NCI-H2029 treated with DMSO at 0.1 percent for 48 hours (cell line): ENCODE measurements around the gene ABCA13.

Source experiments
- DNase-seq: peaks from one replicate; lab custom pipeline; 2025; lab: John Stamatoyannopoulos, UW

The ABCA13 gene

GRCh38 chr7:48525736-48526732, 354.8 kb downstream of the ABCA13 start:
- no peak for DNase-seq

DNA sequence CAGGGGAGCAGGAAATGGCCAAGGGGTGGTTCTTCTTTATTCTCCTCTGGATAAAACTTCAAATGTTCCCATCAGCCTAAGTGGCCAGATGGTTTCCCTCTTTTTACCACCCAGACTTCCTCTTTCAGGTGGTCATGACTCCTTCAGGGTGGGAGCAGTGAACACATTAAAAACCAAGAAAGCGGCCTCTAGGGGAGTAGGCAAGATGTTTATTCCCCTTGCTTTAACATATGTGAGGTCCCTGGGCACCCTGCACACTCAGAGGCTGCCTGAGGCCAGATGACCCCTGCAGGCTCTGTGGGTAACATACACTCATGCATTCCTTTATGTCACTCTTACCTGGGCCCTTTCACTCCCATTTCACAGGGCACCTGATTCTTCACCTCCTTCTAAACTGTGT, 357.4 kb downstream of the ABCA13 start:
- DNase-seq: no peak

GRCh38 chr7:48537561-48537960, 366.3 kb downstream of the ABCA13 start:
- no peak for DNase-seq

DNA sequence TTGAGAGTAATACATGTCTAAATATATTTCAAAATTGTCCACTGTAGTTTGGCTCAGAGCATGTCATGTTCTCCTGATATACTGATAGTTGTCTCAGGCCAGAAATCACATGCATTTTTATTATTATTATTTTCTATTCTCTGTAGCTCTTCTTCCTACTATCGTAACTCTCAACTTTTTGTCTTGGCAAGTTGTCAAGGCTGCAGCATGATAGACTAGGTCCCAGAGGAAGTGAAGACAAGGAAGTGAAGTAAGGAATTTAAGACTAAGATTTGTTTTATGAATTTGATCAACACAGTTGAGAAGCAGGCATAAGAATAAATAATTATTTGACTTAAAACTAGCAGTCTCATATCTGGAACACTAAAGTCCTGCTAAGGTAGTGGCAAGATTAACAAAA, 369.5 kb downstream of the ABCA13 start:
- no peak for DNase-seq

GRCh38 chr7:48548667-48549066, 377.4 kb downstream of the ABCA13 start:
- DNase-seq: no peak

GRCh38 chr7:48551652-48552051, 380.4 kb downstream of the ABCA13 start:
- DNase-seq: no peak

DNA sequence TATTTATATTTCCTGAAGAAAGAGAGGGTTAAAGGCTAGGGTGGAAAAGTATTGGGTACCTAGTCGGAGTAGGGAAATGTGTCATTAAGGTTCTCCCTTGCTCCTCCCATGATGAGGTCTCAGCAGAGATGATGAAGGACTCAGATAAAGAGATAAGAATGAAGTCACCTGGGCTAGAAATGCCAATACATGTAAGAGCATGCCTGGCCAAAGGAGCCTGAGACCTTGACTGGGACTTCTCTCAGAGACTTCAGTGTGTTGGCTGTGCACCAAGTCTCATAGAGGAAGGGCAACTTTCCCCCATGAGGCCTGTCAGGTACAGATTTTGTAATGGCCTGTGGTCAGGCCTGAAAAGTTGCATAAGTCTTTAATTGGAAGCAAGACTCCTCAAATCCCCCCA, 392.1 kb downstream of the ABCA13 start:
- DNase-seq: no peak

DNA sequence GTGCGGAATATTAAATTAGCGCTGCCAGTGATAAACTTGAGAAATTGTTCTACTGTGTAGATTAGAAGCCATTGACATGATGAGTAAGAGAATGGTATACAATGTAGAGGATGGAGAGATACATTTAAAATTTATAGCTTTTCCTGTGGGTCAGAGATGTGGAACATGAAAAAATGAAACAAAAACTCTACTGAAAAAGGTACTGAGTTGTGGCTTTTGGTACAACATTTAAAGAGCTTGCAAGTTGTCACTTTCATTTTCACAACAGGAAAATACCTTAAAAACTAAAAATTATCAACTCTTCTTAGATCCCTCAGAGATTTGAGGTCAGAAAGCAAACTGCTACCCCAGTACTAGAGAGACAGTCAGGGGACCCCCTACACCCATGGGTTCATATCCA, 404.3 kb downstream of the ABCA13 start:
- no peak for DNase-seq

GRCh38 chr7:48587475-48587874, 416.2 kb downstream of the ABCA13 start:
- DNase-seq: no peak

- no peak for DNase-seq
Measured at GRCh38 chr7:48594349-48594748, 423.1 kb downstream of the ABCA13 start.

DNA sequence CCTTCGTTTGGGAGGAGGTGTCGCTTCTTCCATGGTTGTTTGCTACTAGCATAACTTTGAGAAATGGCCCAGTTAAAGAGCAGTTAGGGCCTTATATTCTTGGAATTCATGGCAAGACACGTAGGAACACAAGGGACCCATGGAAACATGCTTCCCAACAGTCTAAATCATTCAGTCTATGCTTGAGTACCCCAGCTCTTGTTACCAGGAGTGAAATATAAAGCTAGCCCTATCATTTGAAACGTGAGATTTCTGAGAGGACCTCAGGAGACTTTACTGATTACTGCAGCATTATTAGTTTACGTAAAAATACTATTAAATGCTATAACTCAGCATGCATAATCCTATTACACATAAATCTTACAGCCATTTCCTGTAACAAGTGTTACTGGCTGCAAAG, 424.5 kb downstream of the ABCA13 start:
- no peak for DNase-seq

DNA sequence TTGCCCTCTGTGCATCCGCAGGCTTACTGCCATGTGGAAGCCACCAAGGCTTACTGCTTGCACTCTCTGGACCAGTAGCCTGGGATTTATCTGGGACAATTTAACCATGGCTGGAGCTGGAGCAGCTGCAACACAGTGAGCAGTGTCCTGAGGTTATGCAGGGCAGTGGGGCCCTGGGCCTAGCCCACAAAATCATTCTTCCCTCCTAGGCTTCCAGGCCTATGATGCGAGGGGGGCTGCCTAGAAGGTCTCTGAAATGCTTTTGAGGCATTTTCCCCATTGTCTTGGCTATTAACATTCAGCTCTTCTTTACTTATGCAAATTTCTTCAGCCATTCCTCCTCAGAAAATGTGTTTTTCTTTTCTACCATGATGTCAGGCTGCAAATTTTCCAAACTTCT, 439.4 kb downstream of the ABCA13 start:
- DNase-seq: no peak

DNA sequence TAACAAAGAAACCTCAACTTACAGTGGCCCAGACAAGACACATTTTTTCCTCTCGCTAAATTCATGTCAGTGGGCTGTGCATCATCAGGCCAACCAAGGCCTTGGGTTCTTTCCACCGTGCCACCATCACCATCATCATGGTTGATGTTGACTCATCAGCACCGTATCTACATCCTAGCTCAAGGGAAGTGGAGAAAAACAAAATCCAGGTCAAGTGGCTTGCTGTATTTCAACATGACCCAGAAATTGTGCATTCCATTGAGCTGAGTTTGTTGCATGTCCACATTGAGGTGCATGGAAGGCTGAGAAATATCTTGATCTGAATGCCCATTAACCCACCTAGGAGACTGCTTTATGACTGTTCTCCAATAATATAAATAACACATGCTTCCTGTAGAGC, 440.7 kb downstream of the ABCA13 start:
- DNase-seq: no peak

DNA sequence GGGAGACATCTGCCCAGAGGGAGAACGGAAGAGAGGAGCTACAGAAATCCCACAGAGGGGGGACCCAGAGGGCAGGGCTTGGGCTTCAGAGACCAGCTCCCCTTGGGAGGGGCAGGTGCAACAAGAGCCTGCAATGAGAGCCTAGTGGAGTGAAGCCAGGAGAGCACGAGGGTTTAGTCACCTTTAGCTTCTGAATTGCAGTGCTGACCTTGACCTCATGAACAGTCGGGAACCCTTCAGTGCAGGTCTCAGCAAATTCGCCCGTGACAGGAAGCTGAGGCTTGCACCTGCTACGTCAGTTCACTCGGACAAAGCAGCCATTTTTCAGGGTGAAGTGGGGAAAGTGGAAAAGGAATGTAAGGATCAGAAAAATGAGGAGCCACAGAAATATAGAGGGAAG, 446.2 kb downstream of the ABCA13 start:
- DNase-seq: no peak

DNA sequence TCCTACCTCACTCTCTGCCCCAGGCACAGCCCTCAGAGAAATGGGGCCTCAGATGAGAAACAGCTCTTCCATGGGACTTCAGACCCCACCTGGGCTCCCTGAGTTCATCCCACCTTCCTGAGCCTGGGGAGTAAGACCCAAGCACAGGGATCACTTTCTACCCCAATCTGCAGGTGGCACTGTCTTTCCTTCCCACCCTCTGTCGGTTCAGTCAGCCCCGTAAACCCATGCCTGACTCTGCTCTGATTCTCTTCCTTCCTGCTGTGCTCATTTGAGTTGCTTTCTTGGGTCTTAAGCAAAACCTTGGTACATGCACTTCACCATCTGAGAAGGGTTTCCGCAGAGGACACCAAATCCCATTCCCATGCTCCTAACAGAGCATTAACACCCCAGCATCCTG, 446.7 kb downstream of the ABCA13 start:
- no peak for DNase-seq

DNA sequence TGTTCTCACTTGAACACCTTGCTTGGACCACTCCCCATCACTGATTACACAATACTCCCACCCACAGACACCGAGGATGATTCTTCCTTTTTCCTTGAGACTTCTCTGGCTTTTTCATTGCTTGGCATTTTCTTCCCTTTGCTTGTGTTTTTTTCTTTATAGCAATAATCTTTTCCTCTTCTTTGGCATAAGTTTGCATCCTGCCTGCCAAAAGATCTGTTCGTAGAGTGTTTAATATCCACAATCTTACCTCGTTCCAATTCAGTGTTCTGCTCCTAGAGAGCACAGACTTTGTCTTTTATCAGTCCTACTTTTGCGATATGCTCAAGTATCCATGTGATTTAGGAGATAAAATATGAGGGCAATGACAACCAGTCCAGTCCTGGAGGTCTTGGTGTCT, 449.8 kb downstream of the ABCA13 start:
- no peak for DNase-seq

- no peak for DNase-seq
Measured at GRCh38 chr7:48627164-48627563, 455.9 kb downstream of the ABCA13 start.

- no peak for DNase-seq
Measured at GRCh38 chr7:48628793-48629349, 457.6 kb downstream of the ABCA13 start.

GRCh38 chr7:48634116-48634632, 462.9 kb downstream of the ABCA13 start:
- DNase-seq: no peak

DNA sequence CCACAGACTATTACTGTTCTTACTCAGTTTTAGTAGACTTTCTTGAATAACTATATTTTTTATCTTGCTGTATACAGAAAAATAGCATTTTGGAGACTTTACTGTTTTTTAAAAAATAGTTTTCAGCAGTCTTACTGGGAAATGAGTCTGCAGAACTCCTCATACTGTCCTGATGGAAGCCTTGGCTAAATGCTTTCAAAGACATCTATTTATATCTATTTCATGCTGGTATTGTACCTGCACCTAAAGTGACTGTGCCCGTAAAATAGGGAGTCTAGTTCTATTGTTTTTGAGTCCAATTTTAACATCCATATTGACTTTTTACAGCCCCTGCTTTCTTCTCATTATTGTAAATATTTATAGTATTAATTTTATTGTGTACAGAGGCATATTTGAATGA, 464.5 kb downstream of the ABCA13 start:
- DNase-seq: no peak

GRCh38 chr7:48636391-48637015, 465.2 kb downstream of the ABCA13 start:
- no peak for DNase-seq

- DNase-seq: peak; percentile 87
Measured at GRCh38 chr7:48637382-48637781, 466.1 kb downstream of the ABCA13 start.

DNA sequence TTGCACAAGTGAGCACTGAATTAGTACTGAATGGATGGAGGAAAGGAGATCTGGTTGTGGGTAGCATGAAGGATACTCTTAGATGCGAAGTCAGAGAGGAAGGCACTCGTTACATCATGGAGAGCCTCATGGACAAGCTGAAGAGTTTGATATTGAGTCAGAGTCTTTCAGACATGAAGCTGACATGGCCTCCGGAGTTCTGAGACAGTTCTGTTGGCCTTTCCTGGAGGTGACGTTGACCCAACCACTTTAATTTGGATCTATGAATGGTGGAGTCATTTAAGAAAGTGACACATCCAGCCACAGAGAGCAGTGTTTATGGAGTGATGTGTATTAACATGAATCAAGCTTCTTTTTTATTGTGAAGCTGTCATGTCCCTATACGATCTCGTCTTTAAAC, 466.8 kb downstream of the ABCA13 start:
- DNase-seq: no peak
